GM21723 (cell line): ENCODE data around the gene STH.

Experiments used
- ATAC-seq: cut with Tn5 transposase; IDR thresholded peaks from one replicate; pipeline ENCODE4 v1.9.1; 2021; ENCODE audit warnings: mild to moderate bottlenecking, moderate library complexity; ENCODE audit not compliant: unreplicated experiment

STH gene

GRCh38 chr17:45983614-45984310 is 15.3 kb upstream of the STH start:
- ATAC-seq: no peak

- no peak for ATAC-seq
These were observed 14.7 kb upstream of the STH start for GRCh38 chr17:45984368-45984767.

DNA sequence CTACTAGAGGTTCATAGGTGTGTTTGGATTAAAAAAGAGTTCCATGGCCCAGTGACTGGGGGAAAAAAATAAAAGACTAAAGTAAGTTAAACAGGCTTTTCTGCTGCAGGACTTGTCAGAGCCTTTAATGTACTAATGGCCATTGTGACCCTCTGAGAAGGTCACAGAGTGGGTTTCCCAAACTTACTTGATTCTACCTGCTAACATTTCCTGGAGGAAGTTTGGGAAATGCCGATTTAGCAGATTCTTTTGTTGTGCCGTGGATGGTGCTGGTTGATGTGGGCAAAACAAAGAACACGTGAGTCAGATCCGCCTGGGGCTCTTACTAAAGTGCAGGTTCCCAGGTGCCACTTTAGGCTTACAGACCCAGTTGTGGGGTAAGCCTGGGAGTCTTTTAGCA is 13.6 kb upstream of the STH start:
- ATAC-seq: no peak

- no peak for ATAC-seq
These were observed 13.0 kb upstream of the STH start for GRCh38 chr17:45986056-45986455.

DNA sequence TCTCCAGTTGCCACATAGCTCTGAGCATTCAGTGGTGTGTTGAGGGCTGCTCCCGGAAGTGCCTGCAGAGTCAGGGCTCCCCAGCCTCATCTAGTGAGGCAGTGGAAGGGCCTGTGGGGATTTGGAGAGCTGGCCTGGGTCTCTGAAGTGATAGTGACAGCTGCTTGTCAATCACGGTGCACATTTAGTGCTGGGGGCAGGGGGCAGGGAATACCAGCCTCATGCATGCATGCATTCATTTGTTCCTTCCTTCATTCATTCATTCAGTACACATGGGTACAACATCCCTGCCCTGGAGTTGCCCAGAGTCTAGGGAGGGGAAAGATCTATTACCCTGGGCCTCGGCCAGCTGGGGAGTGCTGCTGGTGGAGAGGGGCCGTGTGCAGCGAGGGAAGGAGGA is 11.3 kb upstream of the STH start:
- no peak for ATAC-seq

DNA sequence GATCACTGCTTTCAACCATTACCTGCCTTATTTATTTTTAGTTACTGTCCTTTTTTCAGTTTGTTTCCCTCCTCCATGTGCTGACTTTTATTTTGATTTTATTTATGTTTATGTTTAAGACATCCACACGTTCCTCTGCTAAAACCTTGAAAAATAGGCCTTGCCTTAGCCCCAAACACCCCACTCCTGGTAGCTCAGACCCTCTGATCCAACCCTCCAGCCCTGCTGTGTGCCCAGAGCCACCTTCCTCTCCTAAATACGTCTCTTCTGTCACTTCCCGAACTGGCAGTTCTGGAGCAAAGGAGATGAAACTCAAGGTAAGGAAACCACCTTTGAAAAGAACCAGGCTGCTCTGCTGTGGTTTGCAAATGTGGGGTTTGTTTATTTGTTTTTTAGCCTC is 9.3 kb upstream of the STH start:
- no peak for ATAC-seq

DNA sequence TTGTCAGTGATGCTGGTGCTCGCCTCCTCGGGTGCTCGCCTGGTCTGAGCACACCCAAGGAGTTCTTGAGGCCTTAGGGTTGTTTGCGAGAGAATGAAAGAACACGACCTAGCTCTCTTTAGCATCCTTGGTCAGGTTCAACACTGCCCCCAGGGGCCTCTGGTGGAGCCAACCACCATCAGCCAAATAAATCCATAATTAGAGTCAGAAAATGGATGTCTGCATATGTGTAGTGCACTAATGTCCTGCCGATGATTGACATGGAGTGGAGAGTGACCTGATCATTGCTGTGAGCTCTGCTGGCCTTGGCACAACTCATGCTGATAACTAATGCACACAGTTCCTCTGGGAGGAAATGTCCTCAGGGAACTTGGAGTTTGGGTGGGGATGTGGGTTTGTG is 8.2 kb upstream of the STH start:
- ATAC-seq: no peak

- ATAC-seq: no peak
These were observed 7.7 kb upstream of the STH start for GRCh38 chr17:45991341-45991740.

DNA sequence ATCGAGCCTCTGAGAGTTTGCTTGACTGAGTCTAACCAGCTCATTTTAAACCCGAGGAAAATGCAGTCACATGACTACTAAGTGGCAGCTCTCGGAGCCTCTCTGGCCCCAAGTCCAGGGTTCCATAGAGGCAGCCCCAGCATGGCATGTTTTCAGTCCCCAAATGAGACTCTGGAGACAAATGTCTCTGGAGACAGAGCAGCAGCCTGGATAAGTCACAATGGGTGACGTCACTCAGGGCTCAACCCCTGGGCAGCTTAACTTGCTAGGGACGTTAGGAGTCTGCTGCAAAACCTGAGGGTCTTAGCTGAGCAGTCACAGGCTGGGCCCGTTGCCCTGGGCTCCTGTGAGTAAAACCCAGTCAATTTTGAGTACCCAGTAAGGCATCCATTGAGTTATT is 6.9 kb upstream of the STH start:
- no peak for ATAC-seq

GRCh38 chr17:45992904-45993303 is 6.1 kb upstream of the STH start:
- ATAC-seq: no peak

DNA sequence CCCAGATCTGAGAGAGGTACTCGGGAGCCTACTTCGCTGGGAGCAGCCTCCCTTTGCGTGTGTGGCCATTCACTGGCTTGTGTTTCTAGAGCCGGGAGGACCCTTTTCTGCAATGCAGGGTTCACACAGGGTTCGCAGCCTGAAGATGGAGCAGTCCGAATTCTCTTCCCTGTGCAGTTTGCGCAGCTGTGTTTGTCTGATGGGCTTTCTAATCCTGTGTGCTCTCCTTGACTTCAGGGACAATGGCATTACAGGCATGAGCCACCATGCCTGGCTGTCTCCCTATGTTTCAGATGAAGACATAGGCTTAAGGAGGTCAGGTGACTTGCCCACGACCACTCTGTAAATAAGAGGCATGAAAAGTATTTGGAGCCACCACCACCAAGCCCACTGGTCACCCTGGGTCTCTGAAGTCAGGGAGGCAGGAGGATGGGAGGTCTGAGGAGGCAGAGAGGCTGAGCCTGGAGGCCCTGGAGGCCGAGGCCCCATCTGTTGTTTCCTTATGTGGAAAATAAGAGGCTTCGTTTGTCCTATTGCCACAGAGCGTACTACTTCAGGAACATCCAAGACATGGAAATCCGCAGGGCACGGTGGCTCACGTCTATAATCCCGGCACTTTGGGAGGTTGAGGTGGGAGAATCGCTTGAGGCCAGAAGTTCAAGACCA is 5.0 kb upstream of the STH start:
- ATAC-seq: no peak

- no peak for ATAC-seq
These were observed 4.1 kb upstream of the STH start for GRCh38 chr17:45994987-45995386.

DNA sequence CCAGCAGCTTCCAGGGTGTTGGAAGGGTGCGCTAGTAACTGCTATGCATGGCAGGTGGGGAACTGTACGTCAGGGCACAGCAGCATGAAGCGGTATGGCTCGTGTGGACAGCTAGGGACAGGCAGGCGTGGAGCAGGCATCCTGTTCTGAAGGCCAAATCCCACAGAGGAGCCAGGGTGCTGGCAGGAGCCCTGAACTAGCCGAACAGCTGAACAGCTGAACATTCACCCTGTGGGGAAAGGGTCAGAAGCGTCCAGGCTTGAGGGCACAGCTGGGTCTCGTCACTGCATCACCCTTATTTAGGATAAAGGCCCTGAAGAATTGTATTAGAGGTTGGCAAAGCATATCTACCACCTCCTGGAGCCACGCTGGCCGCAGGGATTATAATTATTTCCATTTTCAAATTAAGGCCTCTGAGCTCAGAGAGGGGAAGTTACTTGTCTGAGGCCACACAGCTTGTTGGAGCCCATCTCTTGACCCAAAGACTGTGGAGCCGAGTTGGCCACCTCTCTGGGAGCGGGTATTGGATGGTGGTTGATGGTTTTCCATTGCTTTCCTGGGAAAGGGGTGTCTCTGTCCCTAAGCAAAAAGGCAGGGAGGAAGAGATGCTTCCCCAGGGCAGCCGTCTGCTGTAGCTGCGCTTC is 3.3 kb upstream of the STH start:
- ATAC-seq: no peak

DNA sequence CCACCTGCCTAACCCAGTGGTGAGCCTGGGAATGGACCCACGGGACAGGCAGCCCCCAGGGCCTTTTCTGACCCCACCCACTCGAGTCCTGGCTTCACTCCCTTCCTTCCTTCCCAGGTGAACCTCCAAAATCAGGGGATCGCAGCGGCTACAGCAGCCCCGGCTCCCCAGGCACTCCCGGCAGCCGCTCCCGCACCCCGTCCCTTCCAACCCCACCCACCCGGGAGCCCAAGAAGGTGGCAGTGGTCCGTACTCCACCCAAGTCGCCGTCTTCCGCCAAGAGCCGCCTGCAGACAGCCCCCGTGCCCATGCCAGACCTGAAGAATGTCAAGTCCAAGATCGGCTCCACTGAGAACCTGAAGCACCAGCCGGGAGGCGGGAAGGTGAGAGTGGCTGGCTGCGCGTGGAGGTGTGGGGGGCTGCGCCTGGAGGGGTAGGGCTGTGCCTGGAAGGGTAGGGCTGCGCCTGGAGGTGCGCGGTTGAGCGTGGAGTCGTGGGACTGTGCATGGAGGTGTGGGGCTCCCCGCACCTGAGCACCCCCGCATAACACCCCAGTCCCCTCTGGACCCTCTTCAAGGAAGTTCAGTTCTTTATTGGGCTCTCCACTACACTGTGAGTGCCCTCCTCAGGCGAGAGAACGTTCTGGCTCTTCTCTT is 2.6 kb upstream of the STH start:
- ATAC-seq: no peak

- no peak for ATAC-seq
These were observed 1.9 kb upstream of the STH start for GRCh38 chr17:45997166-45997565.

GRCh38 chr17:45997624-45998023 is 1.4 kb upstream of the STH start:
- ATAC-seq: no peak

GRCh38 chr17:45999900-46000290 is 845 bp downstream of the STH start:
- ATAC-seq: no peak

- no peak for ATAC-seq
These were observed 1.2 kb downstream of the STH start for GRCh38 chr17:46000292-46000691.

- no peak for ATAC-seq
These were observed 1.7 kb downstream of the STH start for GRCh38 chr17:46000757-46001156.

DNA sequence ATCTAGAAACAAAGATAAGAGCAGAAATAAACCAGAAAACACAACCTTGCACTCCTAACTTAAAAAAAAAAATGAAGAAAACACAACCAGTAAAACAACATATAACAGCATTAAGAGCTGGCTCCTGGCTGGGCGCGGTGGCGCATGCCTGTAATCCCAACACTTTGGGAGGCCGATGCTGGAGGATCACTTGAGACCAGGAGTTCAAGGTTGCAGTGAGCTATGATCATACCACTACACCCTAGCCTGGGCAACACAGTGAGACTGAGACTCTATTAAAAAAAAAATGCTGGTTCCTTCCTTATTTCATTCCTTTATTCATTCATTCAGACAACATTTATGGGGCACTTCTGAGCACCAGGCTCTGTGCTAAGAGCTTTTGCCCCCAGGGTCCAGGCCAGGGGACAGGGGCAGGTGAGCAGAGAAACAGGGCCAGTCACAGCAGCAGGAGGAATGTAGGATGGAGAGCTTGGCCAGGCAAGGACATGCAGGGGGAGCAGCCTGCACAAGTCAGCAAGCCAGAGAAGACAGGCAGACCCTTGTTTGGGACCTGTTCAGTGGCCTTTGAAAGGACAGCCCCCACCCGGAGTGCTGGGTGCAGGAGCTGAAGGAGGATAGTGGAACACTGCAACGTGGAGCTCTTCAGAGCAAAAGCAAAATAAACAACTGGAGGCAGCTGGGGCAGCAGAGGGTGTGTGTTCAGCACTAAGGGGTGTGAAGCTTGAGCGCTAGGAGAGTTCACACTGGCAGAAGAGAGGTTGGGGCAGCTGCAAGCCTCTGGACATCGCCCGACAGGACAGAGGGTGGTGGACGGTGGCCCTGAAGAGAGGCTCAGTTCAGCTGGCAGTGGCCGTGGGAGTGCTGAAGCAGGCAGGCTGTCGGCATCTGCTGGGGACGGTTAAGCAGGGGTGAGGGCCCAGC is 2.6 kb downstream of the STH start:
- no peak for ATAC-seq
